Neuronal stem cell (in vitro differentiated cells): ENCODE results near the gene CCDC178.

Experiments
- DNase-seq: peaks from one replicate; pipeline ENCODE4 v3.0.0-alpha.2; 2013; ENCODE audit warnings: low spot score
- H2AFZ ChIP-seq: one replicate; pipeline ENCODE4 v1.6.1; 2013; ENCODE audit warnings: mild to moderate bottlenecking, low read length, inconsistent platforms
- H2AK5ac ChIP-seq: 2 replicates; pipeline ENCODE4 v1.6.1; 2013; ENCODE audit warnings: low read depth, mild to moderate bottlenecking, inconsistent platforms, low read length, moderate library complexity, mixed read lengths
- H2BK120ac ChIP-seq: 2 replicates; pipeline ENCODE4 v1.6.1; 2013; ENCODE audit warnings: low read depth, mild to moderate bottlenecking, inconsistent platforms, low read length, moderate library complexity, mixed read lengths
- H2BK12ac ChIP-seq: one replicate; pipeline ENCODE4 v1.6.1; 2013; ENCODE audit warnings: low read length, inconsistent platforms
- H2BK15ac ChIP-seq: 2 replicates; pipeline ENCODE4 v1.6.1; 2013; ENCODE audit warnings: mild to moderate bottlenecking, low read length, inconsistent platforms, mixed read lengths
- H2BK5ac ChIP-seq: one replicate; pipeline ENCODE4 v1.6.1; 2013; ENCODE audit warnings: inconsistent platforms, mild to moderate bottlenecking, low read length, moderate library complexity
- H3K14ac ChIP-seq: one replicate; pipeline ENCODE4 v1.6.1; 2013; ENCODE audit warnings: low read length, inconsistent platforms
- H3K18ac ChIP-seq: 2 replicates; pipeline ENCODE4 v1.6.1; 2013; ENCODE audit warnings: low read length, inconsistent platforms
- H3K23ac ChIP-seq: 2 replicates; pipeline ENCODE4 v1.6.1; 2013; ENCODE audit warnings: low read depth, mild to moderate bottlenecking, mixed read lengths, low read length, inconsistent platforms; ENCODE audit not compliant: poor library complexity
- H3K27ac ChIP-seq: replicated peaks from 3 replicates; pipeline ENCODE4 v1.5.1; 2013; ENCODE audit warnings: low read length, inconsistent platforms
- H3K27me3 ChIP-seq, 3 experiments: 2 replicates each; pipeline ENCODE4 v1.6.1; 2013; ENCODE audit warnings: low read length in 3 of 3, mild to moderate bottlenecking in 2 of 3, inconsistent platforms in 1 of 3, low read depth in 1 of 3, mixed read lengths in 1 of 3, moderate library complexity in 1 of 3; ENCODE audit not compliant: control insufficient read depth in 3 of 3, insufficient read depth in 3 of 3
- H3K36me3 ChIP-seq, 2 donors: replicated peaks in 1 of 2; 2 replicates each; pipeline ENCODE4 v1.6.1; 2013; ENCODE audit warnings: low read length in 2 of 2; ENCODE audit not compliant: control insufficient read depth in 2 of 2, insufficient read depth in 2 of 2
- H3K4ac ChIP-seq: 2 replicates; pipeline ENCODE4 v1.6.1; 2013; ENCODE audit warnings: inconsistent platforms, mild to moderate bottlenecking, low read length, moderate library complexity
- H3K4me1 ChIP-seq, 2 donors: 1 replicate in 1 of 2; 2 replicates in 1 of 2; pipeline ENCODE4 v1.6.1; 2013; ENCODE audit warnings: low read length in 2 of 2, low read depth in 1 of 2; ENCODE audit not compliant: control insufficient read depth in 2 of 2, insufficient read depth in 1 of 2
- H3K4me2 ChIP-seq: one replicate; pipeline ENCODE4 v1.6.1; 2013; ENCODE audit warnings: mild to moderate bottlenecking, low read length, inconsistent platforms; ENCODE audit not compliant: insufficient read depth, poor library complexity, severe bottlenecking
- H3K4me3 ChIP-seq, 2 donors: 2 replicates each; pipeline ENCODE4 v1.5.1; 2013; ENCODE audit warnings: low read length in 2 of 2, mild to moderate bottlenecking in 2 of 2, inconsistent platforms in 1 of 2, moderate library complexity in 1 of 2
- H3K79me1 ChIP-seq: one replicate; pipeline ENCODE4 v1.6.1; 2013; ENCODE audit warnings: low read depth, mild to moderate bottlenecking, inconsistent platforms, low read length, moderate library complexity
- H3K9ac ChIP-seq: one replicate; pipeline ENCODE4 v1.6.1; 2013; ENCODE audit warnings: mild to moderate bottlenecking, low read depth, low read length, inconsistent platforms; ENCODE audit not compliant: poor library complexity
- H3K9me3 ChIP-seq, 2 donors: replicated peaks in 1 of 2; 2 replicates each; pipeline versions ENCODE3 to v1.6.1; 2013; ENCODE audit warnings: low read length in 2 of 2, mild to moderate bottlenecking in 2 of 2, inconsistent platforms in 1 of 2, low read depth in 1 of 2, mixed read lengths in 1 of 2, moderate library complexity in 1 of 2; ENCODE audit not compliant: control insufficient read depth in 2 of 2, insufficient read depth in 1 of 2
- H4K8ac ChIP-seq: one replicate; pipeline ENCODE4 v1.6.1; 2013; ENCODE audit warnings: low read depth, mild to moderate bottlenecking, inconsistent platforms, low read length, moderate library complexity
- H4K91ac ChIP-seq: one replicate; pipeline ENCODE4 v1.6.1; 2013; ENCODE audit warnings: low read length, low read depth, mild to moderate bottlenecking, inconsistent platforms; ENCODE audit not compliant: poor library complexity
- WGBS, 2 donors: extraction: QIAGEN DNeasy Blood & Tissue Kit; methylation state at CpG; one replicate each; pipeline ENCODE4 v1.1.7; 2013; ENCODE audit warnings: missing lambda C conversion rate in 2 of 2, mixed read lengths in 1 of 2; ENCODE audit not compliant: insufficient read length in 2 of 2, insufficient replicate concordance in 1 of 2; ENCODE audit errors: extremely low coverage in 2 of 2; 5-methylcytosine and 5-hydroxymethylcytosine counted together

CCDC178 gene

DNA sequence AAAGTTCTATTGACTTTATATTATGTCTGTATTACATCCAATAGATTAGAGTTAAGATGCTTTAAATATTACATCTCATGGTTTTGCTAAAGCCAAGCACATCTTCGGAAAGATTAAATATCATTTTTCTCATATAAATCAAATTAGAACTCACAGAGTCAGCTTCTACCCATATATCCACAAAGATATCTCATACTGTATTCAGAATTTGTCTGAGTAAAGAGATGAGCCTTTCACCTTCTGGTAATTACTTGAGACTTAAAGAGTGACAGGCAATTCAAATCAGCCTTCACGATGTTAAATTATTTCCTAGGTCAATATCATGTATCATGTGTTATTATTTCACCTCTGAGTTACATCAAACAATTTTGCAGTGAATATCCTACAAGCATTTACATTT is 13.0 kb downstream of the CCDC178 start:
- Histone ChIP-seq H2AK5ac (no peak overlapping the region), H4K91ac (no peak overlapping the region), H4K8ac (no peak overlapping the region), H2BK120ac (no peak overlapping the region), H3K27ac (no peak overlapping the region), H3K4me1 (no peaks in the 10 kb centered on the region), H3K4ac (no peak overlapping the region), H2BK12ac (no peak overlapping the region), H2BK5ac (no peak overlapping the region), H3K18ac (no peak overlapping the region), H3K79me1 (no peaks in the 10 kb centered on the region), H3K4me3 (no peak overlapping the region), H3K27me3 (no peaks in the 10 kb centered on the region), H3K23ac (no peak overlapping the region), H3K9me3 (no peaks in the 10 kb centered on the region), H2AFZ (no peak overlapping the region), H3K14ac (no peak overlapping the region), H3K36me3 (no peaks in the 10 kb centered on the region), H2BK15ac (no peak overlapping the region), H3K4me2 (no peak overlapping the region), H3K9ac (no peak overlapping the region)
- WGBS, 2 donors: no CpG with 5 or more reads among the region's 2 CpGs
- DNase-seq: no peak

DNA sequence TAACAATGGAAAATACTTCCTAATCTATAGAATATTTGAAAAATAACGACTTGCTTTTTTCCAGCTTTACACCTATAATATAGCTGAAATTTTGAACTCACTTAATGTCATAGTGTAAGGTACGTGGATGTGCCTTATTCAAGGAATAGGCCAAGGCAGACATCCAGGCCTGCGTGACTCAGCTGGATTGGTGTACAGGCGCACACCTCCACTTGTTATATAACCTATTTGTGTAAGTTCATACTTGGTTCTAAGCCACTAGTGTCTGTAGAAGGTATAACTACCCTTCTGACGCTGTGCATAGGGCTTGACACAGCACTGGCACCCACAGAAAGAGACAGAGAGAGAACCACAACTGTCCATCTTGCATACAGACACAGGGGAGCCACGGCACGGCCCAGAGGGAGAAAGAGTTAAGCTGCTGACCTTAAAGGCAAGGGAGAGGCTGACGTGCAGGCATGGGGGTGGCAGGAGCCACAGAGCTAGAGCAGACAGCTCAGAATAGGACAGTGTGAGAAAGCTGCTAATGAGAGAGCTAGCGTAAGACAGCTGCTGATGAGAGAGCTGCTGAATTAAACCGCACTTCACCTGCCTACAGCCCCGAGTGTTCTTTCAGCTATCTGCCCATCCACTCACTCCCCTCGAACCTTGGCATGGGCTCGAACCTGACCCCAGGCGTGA is 16.1 kb downstream of the CCDC178 start:
- H4K91ac ChIP-seq: no peak overlapping the region
- no peak overlapping the region for H2AK5ac ChIP-seq
- H3K14ac ChIP-seq: no peak overlapping the region
- no peak overlapping the region for H3K4me2 ChIP-seq
- no peaks in the 10 kb centered on the region for H3K4me1 ChIP-seq
- peak overlapping the region; percentile 49 for H3K18ac ChIP-seq
- H3K27ac ChIP-seq: no peak overlapping the region
- H3K9me3 ChIP-seq: no peaks in the 10 kb centered on the region
- H3K4ac ChIP-seq: no peak overlapping the region
- H2AFZ ChIP-seq: peak overlapping the region; percentile 72
- H3K36me3 ChIP-seq: no peaks in the 10 kb centered on the region
- no peak for DNase-seq
- no peaks in the 10 kb centered on the region for H3K79me1 ChIP-seq
- no peak overlapping the region for H2BK12ac ChIP-seq
- no peak overlapping the region for H2BK15ac ChIP-seq
- H3K27me3 ChIP-seq: no peaks in the 10 kb centered on the region
- no peak overlapping the region for H4K8ac ChIP-seq
- H3K9ac ChIP-seq: peak overlapping the region; percentile 22
- no peak overlapping the region for H3K4me3 ChIP-seq
- H2BK120ac ChIP-seq: no peak overlapping the region
- no peak overlapping the region for H2BK5ac ChIP-seq
- H3K23ac ChIP-seq: no peak overlapping the region
- no CpG with 5 or more reads among the region's 14 CpGs for WGBS, 2 donors

DNA sequence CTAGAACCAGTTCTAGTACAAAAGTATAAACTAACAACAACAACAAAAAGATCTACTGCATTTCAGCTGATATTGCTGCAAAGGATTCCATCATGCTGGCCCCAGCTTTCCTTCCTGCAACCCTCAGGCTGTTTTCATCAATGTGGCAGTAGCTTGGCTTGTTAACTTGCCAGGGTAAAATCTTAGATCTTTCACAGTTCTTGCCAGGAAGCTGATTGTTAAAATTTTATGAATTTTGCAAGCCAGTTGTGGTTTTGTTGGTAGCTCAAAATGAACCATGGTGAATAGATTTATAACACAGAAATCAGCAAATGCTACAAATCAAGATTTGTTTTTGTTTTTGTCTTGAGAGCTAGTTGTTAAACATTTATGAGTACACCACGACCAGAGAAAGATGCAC is 19.3 kb downstream of the CCDC178 start:
- H2AFZ ChIP-seq: no peak overlapping the region
- DNase-seq: no peak
- no peak overlapping the region for H4K91ac ChIP-seq
- H2BK15ac ChIP-seq: no peak overlapping the region
- no peak overlapping the region for H3K23ac ChIP-seq
- H3K4ac ChIP-seq: no peak overlapping the region
- no peak overlapping the region for H3K18ac ChIP-seq
- no peak overlapping the region for H3K9ac ChIP-seq
- no peak overlapping the region for H4K8ac ChIP-seq
- H3K14ac ChIP-seq: no peak overlapping the region
- no peaks in the 10 kb centered on the region for H3K27me3 ChIP-seq
- H2BK120ac ChIP-seq: no peak overlapping the region
- H3K36me3 ChIP-seq: no peaks in the 10 kb centered on the region
- H3K4me1 ChIP-seq: no peaks in the 10 kb centered on the region
- no peak overlapping the region for H3K4me2 ChIP-seq
- no peak overlapping the region for H2AK5ac ChIP-seq
- no peak overlapping the region for H3K27ac ChIP-seq
- H2BK12ac ChIP-seq: no peak overlapping the region
- H3K4me3 ChIP-seq: no peak overlapping the region
- H3K79me1 ChIP-seq: no peaks in the 10 kb centered on the region
- WGBS, 2 donors: no CpG with 5 or more reads among the region's 1 CpG
- H3K9me3 ChIP-seq: no peaks in the 10 kb centered on the region
- no peak overlapping the region for H2BK5ac ChIP-seq

DNA sequence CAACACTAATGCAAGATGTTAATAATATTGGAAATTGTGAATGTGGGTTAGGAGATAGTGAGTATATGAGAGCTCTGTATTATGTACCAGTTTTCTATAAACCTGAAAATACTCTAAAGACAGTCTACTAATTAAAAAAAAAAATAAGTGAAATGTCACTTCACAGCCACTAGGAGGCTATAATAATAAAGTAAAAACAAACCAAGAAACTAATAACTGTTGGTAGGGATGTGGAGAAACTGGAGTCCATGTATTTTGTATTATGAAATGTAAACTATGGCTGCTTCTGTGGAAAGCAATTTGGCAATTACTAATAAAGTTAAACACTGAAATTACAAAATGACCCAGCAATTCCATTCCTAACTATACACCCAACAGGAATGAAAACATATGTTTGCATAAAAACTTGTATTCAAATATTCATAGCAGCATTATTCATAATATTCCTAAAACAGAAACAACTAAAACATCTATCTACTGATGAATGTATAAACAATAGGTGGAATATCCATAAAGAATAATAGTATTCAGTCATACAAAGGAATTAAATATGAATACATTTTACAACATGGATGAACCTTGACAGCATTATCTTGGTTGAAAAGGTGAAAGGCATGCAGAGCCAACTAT is 36.2 kb downstream of the CCDC178 start:
- H3K9ac ChIP-seq: no peak overlapping the region
- no peaks in the 10 kb centered on the region for H3K9me3 ChIP-seq
- H2BK15ac ChIP-seq: no peak overlapping the region
- no peak overlapping the region for H3K4me3 ChIP-seq
- no peak overlapping the region for H3K18ac ChIP-seq
- H3K4ac ChIP-seq: no peak overlapping the region
- H2AFZ ChIP-seq: no peak overlapping the region
- no peaks in the 10 kb centered on the region for H3K27me3 ChIP-seq
- H3K4me2 ChIP-seq: no peak overlapping the region
- no peaks in the 10 kb centered on the region for H3K79me1 ChIP-seq
- H3K36me3 ChIP-seq: no peaks in the 10 kb centered on the region
- no peak overlapping the region for H2BK120ac ChIP-seq
- no peak overlapping the region for H2BK12ac ChIP-seq
- no peak for DNase-seq
- H3K14ac ChIP-seq: no peak overlapping the region
- no peak overlapping the region for H3K23ac ChIP-seq
- H4K8ac ChIP-seq: no peak overlapping the region
- H3K27ac ChIP-seq: no peak overlapping the region
- H3K4me1 ChIP-seq: no peaks in the 10 kb centered on the region
- H4K91ac ChIP-seq: no peak overlapping the region
- no peak overlapping the region for H2BK5ac ChIP-seq
- H2AK5ac ChIP-seq: no peak overlapping the region
